Testis (tissue), 3 donors: ENCODE results near the gene NRL. TPM values are rescaled to one million over a fixed set of nuclear protein-coding genes. Genes with fewer than 3 reads are reported as not detected.

ENCODE experiments used
- DNase-seq: peaks from one replicate; pipeline ENCODE4 v3.0.0-alpha.2; 2019
- H3K27ac ChIP-seq, 2 donors: fragments of 200-600 bp; sonication (generic); one replicate each; pipeline ENCODE4 v1.5.1; 2019
- H3K27me3 ChIP-seq: fragments of 200-600 bp; sonication (generic); one replicate; pipeline ENCODE4 v1.5.1; 2019
- H3K36me3 ChIP-seq: fragments of 200-600 bp; sonication (generic); one replicate; pipeline ENCODE4 v1.5.1; 2017; ENCODE audit warnings: low read depth; ENCODE audit errors: missing control alignments
- H3K4me1 ChIP-seq: fragments of 200-600 bp; sonication (generic); one replicate; pipeline ENCODE4 v1.5.1; 2019
- H3K4me3 ChIP-seq, 2 donors: fragments of 200-600 bp; sonication (generic); one replicate each; pipeline ENCODE4 v1.5.1; 2017 to 2019
- H3K9me3 ChIP-seq: fragments of 200-600 bp; sonication (generic); one replicate; pipeline ENCODE4 v1.5.1; 2017
- POLR2A ChIP-seq: fragments of 450-650 bp; IDR thresholded peaks from one replicate; pipeline ENCODE4 v1.6.1; 2017; ENCODE audit warnings: antibody characterized with exemption, mild to moderate bottlenecking, moderate library complexity
- WGBS, 2 donors: methylation state at CpG; one replicate each; pipeline ENCODE4 v1.1.5; 2018; 5-methylcytosine and 5-hydroxymethylcytosine counted together
- intact Hi-C: fragments of 100-400 bp; cut with DNase I; formaldehyde crosslinking; loops from one replicate; pipeline ENCODE4 v1.15.1; 2023; ENCODE audit warnings: low total_unique reads
- polyA plus RNA-seq: library from polyadenylated mRNA; stranded (reverse); fragments of 350-450 nt; fragmentation: Illumina TruSeq; extraction: RNeasy Lipid Tissue Mini Kit (QIAGEN cat#74804); gene quantifications from one replicate; pipeline ENCODE4 v1.2.3, GENCODE V29; 2014; ENCODE audit warnings: low read depth, low replicate concordance; ENCODE audit not compliant: insufficient read depth
- total RNA-seq, 2 donors: library from RNA; depleted of rRNA; stranded (reverse); fragments of >200 nt; gene quantifications; one replicate each; pipeline ENCODE4 v1.2.3, GENCODE V29; 2016
- TF ChIP-seq, protein P1 (sequence below), 3 experiments: fragments of 450-650 bp in 2 of 3; fragments of 200-600 bp in 1 of 3; sonication (generic) in 1 of 3; IDR thresholded peaks; one replicate each; pipeline ENCODE4 v1.5.1; 2016 to 2019; ENCODE audit warnings: antibody characterized with exemption in 3 of 3, mild to moderate bottlenecking in 2 of 3, moderate library complexity in 1 of 3

The NRL gene
- total and polyA plus RNA-seq, 3 donors from 2014 or later = 6.6 to 8.3 (median 8.2) TPM

DNA sequence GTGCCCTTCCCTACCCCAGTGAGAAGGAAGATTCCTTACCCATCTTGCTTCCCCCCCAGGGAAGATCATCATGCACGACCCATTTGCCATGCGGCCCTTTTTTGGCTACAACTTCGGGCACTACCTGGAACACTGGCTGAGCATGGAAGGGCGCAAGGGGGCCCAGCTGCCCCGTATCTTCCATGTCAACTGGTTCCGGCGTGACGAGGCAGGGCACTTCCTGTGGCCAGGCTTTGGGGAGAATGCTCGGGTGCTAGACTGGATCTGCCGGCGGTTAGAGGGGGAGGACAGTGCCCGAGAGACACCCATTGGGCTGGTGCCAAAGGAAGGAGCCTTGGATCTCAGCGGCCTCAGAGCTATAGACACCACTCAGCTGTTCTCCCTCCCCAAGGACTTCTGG lies 11.3 kb downstream of the NRL start:
- no peak for DNase-seq
- Histone ChIP-seq H3K27me3 (no peaks in the 10 kb centered on the region), H3K4me1 (no peaks in the 10 kb centered on the region), H3K36me3 (no peaks in the 10 kb centered on the region), H3K9me3 (no peaks in the 10 kb centered on the region), H3K27ac (no peak overlapping the region), H3K4me3 (no peak overlapping the region)
- intact Hi-C loops = no loop called here
- no peak for TF ChIP-seq POLR2A
- TF ChIP-seq, protein P1, sequence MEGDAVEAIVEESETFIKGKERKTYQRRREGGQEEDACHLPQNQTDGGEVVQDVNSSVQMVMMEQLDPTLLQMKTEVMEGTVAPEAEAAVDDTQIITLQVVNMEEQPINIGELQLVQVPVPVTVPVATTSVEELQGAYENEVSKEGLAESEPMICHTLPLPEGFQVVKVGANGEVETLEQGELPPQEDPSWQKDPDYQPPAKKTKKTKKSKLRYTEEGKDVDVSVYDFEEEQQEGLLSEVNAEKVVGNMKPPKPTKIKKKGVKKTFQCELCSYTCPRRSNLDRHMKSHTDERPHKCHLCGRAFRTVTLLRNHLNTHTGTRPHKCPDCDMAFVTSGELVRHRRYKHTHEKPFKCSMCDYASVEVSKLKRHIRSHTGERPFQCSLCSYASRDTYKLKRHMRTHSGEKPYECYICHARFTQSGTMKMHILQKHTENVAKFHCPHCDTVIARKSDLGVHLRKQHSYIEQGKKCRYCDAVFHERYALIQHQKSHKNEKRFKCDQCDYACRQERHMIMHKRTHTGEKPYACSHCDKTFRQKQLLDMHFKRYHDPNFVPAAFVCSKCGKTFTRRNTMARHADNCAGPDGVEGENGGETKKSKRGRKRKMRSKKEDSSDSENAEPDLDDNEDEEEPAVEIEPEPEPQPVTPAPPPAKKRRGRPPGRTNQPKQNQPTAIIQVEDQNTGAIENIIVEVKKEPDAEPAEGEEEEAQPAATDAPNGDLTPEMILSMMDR (IDR thresholded peaks at IDR 0.05) = no peak
- WGBS, 2 donors = 94 to 97% methylated on average over 7 to 13 of the region's 13 CpGs

DNA sequence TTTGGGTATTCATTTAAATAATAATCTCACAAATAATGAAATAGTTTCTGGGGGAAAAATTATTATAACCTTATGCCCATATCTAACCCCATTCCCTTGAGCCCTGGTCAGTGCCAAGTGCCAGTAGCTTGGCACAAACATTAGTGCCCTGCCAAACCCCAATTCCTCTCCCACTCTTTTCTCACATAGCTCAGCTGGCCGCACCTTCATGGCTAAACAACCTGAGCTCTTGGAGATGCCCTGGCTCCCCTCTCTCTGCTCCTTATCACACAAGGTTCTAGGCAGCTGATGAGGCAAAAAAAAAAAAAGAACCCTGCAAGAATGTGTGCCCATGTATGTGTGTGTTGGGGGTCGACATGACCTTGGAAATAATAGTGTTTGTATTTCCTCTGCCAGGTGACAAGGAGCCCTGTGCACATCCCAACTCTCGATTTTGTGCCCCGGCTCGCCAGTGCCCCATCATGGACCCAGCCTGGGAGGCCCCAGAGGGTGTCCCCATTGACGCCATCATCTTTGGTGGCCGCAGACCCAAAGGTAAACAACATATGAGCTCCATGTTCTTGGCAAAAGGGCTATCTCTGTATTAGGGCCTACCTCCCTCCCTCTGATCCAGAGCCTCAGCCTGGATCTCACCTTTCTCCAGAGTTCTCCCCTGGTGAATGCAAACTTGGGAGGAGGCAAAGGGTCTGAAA lies 12.2 kb downstream of the NRL start:
- intact Hi-C loops = no loop called here
- H3K9me3 ChIP-seq = no peaks in the 10 kb centered on the region
- WGBS, 2 donors = 79 to 94% methylated on average over 7 of the region's 7 CpGs
- H3K27ac ChIP-seq = no peak overlapping the region
- DNase-seq = no peak
- TF ChIP-seq, protein P1 (IDR thresholded peaks at IDR 0.05) = no peak
- TF ChIP-seq POLR2A = no peak
- H3K4me1 ChIP-seq = no peaks in the 10 kb centered on the region
- H3K27me3 ChIP-seq = no peaks in the 10 kb centered on the region
- H3K4me3 ChIP-seq = no peak overlapping the region
- no peaks in the 10 kb centered on the region for H3K36me3 ChIP-seq

DNA sequence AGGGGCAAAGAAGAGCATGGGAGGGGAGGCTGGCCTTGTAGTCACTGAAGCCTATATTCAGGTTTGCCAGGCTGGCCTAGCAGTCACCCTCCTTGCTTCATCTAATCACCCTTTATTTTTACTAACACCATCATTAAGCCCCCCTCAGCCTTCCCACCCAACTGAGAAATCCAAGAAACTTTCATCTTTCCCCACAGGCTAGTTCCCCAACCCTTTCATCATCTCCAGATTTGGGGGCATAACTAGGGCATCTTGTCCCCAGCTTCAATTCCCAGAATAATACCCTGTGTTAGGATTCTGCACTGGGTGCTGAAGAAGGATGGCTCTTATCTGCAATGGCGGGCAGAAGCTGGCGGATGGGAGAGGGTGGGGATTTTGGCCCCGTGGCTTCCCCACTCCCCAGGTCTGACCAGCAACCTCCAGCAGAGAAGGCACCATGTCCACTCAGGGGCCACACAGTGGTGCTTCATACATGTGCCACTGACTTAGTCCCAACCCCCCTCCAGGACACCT lies 13.7 kb downstream of the NRL start:
- WGBS, 2 donors = 94 to 100% methylated on average over 3 of the region's 3 CpGs
- TF ChIP-seq, protein P1 (IDR thresholded peaks at IDR 0.05) = no peak
- TF ChIP-seq POLR2A = no peak

DNA sequence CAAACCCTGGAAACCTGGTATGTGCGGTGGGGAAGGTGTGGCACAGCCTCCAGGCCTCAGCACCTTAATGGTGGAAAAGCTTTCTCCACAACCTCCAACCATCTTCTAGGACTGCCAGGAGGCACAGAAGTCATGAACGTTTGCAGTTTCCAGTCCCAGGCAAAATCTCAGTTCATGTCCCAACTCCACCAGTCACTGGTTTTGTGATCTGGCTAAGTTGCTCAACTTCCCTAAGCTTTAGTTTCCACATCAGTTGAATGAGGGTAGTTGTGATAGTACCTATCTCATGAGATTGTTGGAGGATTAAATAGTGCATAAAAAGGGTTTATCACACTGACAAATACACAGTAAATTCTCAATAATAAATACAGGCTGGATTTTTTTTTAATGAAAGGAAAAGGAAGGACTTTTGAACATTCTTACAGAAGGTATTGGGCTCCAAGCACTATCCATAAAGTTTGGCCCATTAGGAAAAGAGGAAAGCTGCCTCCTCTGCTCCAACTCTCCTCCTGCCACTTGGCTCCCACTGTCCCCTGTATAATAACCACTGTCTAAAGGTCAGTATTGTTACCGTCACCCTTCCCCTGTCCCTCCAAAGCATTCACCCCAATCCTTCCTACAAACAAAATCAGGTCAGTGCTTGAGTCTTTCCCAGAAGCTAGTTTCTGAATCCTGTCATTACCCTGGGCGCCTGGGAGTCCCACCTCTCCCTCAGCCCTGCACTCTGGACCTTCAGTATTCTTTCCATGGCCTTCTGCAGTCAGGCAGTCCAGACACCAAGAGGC lies 14.4 kb downstream of the NRL start:
- H3K36me3 ChIP-seq = no peaks in the 10 kb centered on the region
- no peak overlapping the region for H3K27ac ChIP-seq
- TF ChIP-seq POLR2A = no peak
- TF ChIP-seq, protein P1 (IDR thresholded peaks at IDR 0.05) = no peak
- H3K4me1 ChIP-seq = no peaks in the 10 kb centered on the region
- 80 to 90% methylated on average over 4 of the region's 4 CpGs for WGBS, 2 donors
- H3K9me3 ChIP-seq = no peaks in the 10 kb centered on the region
- H3K4me3 ChIP-seq = no peak overlapping the region
- intact Hi-C loops = no loop called here
- H3K27me3 ChIP-seq = no peaks in the 10 kb centered on the region
- no peak for DNase-seq

More for the DNA sequence above, 13.7 kb downstream of the NRL start:
- Histone ChIP-seq H3K27me3 (no peaks in the 10 kb centered on the region), H3K4me3 (no peak overlapping the region), H3K9me3 (no peaks in the 10 kb centered on the region), H3K36me3 (no peaks in the 10 kb centered on the region), H3K4me1 (no peaks in the 10 kb centered on the region), H3K27ac (no peak overlapping the region)
- no peak for DNase-seq
- intact Hi-C loops = no loop called here
